Stimulated activated CD8-positive, alpha-beta memory T cell treated with anti-CD3 and anti-CD28 coated beads, Interleukin-12 subunit alpha, Interleukin-12 subunit beta, amount 100 ng/mL, for 4 hours (primary cell): ENCODE results near the gene WIPI1.
"Not testable (repeated sequence)": the region's sequence is repeated elsewhere in the genome, so short reads cannot be mapped to it uniquely, and the experiment has no call there.

Source experiments
- DNase-seq: peaks from one replicate; pipeline ENCODE4 v3.0.0-alpha.2; 2020; ENCODE audit warnings: low read depth

The WIPI1 gene

DNA sequence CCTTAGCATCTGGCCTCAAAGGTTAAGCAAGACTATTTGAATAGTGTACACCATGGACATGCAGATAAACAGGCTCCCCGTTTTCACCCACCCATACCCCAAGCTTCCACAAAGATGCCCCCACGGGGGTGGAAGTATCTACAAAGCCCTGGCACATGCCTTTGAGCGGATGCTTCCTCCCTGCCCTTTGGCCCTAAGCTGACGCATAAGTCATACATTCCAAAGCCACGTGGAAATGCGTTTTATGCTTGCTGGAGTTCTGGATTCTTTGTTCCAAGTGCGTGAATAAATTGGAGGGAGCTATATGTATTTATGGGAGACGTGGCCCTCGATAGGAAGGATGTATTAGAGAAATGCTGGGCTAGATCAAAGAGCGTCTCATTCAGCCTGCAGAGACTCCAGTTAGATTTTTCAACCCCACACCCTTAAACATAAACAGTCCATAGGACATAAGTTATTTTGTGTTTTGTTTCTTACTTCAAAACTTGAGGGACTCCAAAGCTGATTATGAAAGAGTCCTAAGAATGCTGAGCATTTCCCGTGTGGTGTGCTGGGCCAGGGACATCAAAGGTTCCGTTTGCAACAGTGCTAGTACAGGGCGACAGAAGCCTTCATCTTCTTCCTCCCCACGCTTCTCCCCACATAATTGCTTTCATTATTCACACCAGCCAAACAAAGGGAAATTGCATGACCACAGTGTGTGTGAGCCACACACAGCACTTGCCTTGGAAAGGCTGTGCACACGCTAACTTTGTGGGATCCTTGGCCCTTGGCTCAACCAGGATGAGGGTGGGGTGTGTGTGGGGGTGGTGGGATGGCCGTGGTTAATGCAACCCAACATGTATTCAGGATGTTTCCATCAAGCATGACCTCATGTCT lies 73.6 kb downstream of the WIPI1 start:
- no peak for DNase-seq

DNA sequence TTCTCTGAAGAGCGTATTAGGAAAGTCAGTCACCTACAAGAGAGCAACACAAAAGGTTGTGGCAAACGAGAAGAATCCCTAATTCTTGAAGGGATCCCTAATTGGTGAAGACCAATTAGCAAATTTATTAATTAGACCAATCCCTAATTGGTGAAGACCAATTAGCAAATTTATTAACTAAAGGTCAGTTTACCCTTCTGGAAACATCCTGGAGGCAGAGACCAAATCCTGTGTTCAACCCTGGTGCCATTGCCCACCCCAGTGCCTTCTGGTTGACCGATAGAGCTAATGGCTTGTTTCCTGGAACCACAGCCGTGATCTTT lies 74.2 kb downstream of the WIPI1 start:
- no peak for DNase-seq

DNA sequence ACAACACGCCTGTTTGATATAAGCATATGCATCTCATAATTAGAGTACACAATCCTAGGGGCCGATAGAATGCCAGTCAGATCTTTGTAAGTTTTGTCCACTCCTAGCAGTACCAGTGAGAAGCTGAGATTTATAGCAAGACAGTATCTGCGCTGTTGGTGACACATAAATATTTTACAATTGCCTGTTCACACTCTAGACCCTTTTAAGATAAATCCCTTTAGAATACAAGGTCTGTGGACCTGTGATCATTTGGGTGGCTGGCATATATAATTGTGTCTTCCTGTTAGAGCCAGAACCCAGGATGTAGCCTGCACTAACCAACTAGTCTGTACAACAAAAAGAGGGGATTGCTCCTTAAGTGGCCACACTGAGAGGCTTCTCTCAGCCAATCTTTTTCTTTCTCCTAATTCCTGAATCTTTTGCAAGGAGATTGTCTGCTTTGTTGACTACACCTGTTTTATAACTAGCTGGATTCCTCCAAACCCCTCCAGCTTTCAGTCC lies 74.7 kb downstream of the WIPI1 start:
- no peak for DNase-seq

DNA sequence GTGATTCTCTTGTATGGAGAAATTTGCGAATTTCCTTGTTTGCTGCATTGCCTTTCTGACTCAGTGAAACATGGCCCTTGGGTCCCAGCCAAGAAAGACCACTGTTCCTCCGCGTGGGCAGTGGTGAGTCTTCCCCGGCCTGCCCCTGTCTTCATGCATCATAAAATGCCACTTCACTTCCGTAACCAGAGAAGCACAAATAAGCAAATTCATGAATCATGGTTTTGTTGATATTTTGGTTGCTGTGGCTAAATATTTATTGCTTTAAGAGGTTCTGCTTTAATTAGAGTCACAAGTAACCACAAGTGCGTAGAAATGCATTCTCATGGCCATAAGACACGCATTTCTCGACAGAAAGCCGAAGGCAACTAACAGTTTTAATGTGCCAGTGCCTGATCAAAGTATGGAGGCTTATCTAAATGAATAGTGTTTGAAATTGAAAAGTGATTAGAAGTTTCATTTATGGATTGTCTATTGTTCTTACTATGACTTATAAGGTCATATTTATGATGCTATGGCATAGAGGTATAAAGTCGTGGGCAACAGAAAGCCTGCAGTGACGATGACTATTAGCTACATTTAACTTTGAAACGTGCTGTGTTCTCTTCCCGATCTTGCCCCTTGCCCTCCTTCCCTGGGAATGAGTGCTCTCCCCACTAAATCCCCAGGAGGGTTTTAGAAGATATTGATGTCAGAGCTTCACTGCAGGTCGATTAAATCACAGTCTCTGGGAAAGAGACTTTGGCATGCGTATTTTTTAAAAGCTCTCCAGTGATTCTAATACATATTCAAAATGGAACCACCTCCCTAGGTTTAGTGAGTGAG lies 76.0 kb downstream of the WIPI1 start:
- no peak for DNase-seq

DNA sequence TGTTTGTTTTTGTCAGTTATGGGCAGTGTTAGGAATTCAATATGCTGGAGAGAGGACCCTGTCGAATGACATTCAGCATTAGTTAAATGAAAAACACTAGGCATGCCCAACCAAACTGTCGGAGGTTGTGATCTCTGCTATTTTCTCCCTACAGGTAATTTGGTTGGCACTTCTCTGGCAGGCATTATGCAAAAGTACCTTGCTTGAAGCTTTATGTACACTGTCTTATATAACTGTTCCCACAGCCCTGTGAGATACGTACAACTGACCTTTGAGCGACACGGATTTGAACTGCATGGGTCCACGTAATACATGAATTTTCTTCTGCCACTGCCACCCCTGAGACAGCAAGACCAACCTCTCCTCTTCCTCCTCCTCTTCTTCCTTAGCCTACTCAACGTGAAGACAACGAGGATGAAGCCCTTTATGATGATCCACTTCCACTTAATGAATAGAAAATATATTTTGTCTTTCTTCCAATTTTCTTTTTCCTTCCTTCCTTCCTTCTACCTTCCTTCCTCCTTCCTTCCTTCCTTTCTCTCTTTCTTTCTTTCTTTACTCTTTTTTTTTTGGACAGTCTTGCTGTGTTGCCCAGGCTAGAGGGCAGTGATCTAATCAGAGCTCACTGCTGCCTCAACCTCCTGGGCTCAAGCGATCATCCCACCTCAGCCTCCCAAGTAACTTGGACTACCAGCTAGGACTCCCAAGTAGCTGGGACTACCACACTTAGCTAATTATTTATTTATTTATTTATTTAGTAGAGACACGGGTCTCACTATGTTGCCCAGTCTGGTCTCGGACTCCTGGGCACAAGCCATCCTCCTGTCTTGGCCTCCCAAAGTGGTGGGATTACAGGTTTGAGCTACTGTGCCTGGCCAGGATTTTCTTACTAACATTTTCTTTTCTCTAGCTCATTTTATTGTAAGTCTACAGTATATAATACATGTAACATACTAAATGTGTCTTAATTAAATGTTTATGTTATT lies 77.3 kb downstream of the WIPI1 start:
- no peak for DNase-seq

DNA sequence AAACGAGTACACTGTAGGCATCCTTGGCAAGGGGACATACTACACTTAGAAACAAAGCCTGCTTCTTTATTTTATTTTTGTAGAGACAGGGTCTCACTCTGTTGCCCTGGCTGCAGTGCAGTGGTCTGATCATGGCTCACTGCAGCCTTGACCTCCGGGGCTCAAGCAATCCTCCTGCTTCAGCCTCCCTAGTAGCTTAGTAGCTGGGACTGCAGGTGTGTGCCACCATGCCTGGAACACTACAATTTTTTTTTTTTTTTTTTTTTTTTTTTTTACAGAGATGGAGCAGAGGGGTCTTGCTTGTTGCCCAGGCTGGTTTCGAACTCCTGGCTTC lies 78.2 kb downstream of the WIPI1 start:
- DNase-seq, result no peak

DNA sequence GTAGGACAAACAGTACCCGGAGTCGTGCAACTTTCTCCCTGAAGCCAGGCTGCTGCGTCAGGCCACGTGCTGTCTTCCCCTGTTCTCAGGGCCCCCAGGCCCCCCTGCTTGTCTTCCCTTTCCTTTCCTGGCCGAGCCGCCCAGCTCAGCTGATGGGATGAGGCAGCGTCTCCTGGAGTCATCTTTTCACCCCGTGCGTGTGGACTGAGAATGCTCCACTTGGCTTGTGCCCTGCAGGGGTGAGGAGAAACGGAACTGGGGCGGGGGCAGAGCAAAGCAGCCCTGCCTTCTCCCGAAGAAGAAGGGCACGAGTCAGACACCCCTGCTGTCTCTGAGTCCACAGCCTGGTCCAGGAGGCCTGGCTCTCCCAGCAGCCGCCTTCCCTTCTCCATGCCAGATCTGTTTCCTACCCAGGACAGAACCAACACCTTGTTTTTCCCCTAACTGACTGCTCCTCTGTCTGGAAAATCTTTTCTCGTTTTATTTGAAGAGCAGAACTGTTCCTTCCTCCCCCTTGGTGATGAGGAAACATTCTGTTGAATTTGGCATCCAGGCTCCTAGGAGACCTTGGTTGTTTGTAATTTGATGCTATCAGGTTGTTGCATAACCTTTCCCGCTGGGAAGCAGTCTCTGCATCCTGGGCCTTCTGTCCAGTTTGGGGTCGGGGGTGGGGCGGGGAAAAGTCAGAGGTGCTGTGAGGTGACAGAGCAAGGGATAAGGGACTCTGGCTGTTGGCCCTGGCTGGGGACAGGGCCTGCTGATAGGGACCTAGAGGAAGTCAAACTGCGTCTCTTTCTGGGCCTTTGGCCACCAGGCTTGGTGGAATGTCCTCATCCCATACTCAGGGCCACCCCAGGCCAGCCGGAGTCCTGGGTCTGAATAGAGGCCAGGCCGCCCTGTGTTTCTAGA lies 78.8 kb downstream of the WIPI1 start:
- no peak for DNase-seq

DNA sequence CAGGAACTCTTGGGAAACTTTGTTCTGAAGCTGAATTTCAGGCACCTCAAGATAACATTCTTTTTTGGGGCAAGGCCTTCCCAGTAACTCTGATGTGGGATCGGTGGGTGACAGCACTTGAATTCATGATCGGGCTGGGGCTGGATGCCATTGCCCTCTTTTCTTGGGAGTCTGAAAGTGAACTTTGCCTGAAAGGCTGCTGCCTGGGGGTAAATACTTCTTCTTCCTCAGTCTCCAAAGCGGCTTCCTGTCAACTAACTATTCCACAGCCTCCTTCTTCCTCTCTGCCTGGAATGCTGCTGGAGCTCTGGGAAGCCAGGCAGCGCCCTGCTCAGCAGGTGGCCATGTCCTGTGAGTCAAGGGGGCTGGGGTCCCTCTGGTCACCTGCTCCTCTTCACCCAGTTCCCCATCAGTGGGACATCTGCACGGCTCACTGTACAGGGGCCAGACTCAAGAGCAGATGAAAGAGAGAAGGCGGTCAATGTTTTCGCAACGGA lies 79.5 kb downstream of the WIPI1 start:
- DNase-seq, result no peak

DNA sequence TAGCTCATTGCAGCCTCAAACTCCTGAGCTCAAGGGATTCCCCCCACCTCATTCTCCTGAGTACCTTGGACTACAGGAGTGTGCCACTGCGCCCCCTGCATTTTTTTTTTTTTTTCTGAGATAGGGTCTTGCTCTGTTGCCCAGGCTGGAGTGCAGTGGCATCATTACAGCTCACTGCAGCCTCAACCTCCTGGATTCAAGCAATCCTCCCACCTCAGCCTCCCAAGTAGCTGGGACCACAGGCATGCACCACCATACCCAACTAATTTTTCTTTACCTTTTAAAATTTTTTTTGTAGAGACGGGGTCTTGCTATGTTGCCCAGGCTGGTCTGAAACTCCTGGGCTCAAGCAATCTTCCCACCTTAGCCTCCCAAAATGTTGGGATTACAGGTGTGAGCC lies 81.1 kb downstream of the WIPI1 start:
- DNase-seq, result not testable (repeated sequence)

DNA sequence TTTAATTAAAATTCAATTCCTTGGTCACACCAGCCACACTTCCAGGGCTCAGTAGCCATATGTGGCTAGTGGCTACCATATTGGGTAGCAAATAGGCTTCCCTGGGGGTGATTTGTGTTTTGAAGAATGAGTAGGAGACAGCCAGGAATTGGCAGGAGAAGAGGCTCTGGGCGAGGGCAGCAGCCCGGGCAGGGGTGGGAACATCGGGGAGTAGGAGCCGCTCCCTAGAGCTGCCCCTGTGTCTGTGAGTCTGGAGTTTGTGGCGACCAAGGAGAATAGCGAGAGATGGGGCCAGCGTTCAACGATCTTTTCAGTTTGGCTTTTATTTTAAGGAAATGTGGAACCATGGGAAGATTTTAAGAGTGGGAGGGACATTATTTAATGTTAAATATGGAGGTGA lies 81.7 kb downstream of the WIPI1 start:
- no peak for DNase-seq
